Peyer's patch (tissue), 4 donors: Measurements from ENCODE around the gene OTULINL.

Source experiments
- CTCF ChIP-seq, 6 experiments: fragments of 450-650 bp in 4 of 6; fragments of 200-600 bp in 2 of 6; sonication (generic) in 1 of 6; IDR thresholded peaks; one replicate each; pipeline ENCODE4 v1.5.1; 2017 to 2019; ENCODE audit warnings: antibody characterized with exemption in 6 of 6, mild to moderate bottlenecking in 3 of 6, moderate library complexity in 1 of 6
- POLR2A ChIP-seq, 2 donors: fragments of 450-650 bp; IDR thresholded peaks; one replicate each; pipeline ENCODE4 v1.5.1; 2017; ENCODE audit warnings: antibody characterized with exemption in 2 of 2, mild to moderate bottlenecking in 2 of 2, moderate library complexity in 2 of 2

GRCh38 chr5:14598225-14598624 is 16.6 kb downstream of the OTULINL start:
- TF ChIP-seq CTCF (IDR thresholded peaks at IDR 0.05) (no peak), POLR2A (IDR thresholded peaks at IDR 0.05) (no peak)
